HPDE6-E6E7 (cell line): ENCODE results near the gene TNPO3.
"Not testable (repeated sequence)": the region's sequence is repeated elsewhere in the genome, so short reads cannot be mapped to it uniquely, and the experiment has no call there.

Experiments used
- DNase-seq: peaks from one replicate; pipeline ENCODE4 v3.0.0; 2011; ENCODE audit warnings: missing footprints; ENCODE audit errors: extremely low spot score

The TNPO3 gene

DNA sequence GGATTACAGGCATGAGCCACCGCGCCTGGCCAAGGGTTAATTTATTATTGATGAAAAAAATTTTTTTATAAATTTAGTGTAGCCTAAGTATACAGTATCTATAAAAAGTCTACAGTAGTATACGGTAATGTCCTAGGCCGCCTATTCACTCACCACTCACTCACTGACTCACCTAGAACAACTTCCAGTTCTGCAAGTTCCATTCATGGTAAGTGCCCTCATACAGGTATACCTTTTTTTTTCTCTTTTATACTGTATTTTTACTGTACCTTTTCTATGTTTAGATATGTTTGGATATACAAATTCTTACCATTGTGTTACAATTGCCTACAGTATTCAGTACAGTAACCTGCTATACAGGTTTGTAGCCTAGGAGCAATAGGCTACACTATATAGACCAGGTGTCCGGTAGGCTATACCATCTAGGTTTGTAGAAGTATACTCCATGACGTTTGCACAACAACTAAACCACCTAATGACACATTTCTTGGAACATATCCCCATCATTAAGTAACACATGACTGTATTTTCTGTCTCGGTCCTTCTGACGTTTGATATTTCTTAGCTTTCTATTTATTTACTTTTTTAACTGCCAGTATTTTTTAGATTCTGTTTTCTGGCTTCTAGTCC, 93.8 kb downstream of the TNPO3 start:
- DNase-seq = no peak

DNA sequence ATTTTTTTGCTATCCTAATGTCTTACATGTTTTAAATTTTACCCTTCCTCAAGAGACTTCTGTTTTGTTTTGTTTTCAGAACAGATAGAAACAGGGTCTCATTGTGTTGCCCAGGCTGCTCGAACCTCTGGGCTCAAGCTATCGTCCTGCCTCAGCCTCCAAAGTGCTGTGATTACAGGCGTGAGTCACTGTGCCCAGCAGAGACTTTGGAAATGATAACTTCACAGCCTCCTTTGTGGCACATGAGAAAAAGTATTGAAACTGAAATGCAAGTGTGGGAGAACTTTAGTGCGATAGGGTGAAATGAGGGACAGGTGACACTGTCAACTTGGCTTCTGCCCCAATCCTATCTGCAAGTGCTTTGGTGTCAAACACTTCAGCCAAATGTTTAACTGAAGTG, 95.6 kb downstream of the TNPO3 start:
- DNase-seq = no peak

DNA sequence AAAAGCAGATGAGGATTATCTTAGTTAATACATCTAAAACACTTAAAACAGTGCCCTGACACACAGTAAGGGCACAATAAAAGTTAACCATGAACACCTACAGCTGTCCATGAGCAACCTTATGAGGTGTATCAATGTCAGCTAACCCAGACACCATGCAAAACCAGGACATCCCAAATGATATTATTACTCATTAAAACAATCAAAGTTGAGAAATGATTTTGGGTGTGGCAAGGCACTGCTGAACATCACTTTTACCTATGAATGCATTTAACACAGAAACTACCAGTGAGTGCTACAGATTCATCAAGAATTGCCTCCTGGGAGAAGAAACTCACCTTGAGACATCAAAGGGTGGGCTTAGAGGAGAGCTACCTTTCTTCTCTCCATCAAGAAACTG, 98.9 kb downstream of the TNPO3 start:
- no peak for DNase-seq

DNA sequence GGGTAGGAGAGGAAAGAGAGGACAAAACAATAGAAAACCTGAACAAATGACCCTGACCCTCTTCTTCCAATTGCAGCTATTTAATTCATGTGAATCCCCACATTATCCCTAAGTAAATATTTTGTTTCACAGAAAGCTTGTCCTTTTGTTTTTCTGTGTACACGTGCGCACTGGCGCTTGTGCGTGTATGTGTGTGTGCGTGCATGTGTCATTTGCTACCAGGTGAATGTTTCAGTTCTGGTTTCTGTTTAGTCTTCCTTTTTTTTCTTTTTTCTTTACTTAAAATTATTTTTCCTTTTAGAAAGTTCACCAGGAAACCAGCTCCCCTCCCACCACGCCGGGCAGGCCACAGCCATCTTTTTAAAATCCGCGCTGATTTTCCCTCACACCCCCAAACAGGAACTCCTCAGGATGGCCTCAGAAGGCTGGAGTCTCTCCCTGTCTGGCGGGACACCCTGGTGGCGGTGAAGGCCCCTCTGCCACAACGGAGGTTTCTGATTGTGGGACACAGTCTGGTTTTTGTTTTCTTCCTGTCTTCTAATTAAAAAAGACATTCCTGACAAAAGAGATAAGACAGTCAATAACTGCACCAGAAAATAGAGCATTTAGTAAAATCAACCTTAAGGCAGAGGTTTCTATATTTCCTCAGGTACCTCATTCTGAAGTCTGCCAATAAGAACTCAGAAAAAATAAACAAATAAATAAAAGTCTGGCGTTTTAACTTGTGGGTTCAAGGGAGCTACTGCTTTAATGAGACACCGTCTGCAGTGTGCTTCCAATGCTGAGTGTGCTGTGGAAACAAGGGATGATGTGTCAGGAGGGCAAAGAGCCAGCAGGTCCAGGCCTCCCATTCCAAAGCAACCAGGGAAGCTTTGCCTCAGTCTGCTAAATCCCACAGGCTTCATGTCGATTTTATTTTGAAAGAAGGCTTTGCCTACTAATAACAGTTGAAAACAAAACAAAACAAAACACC, 99.8 kb downstream of the TNPO3 start:
- DNase-seq = no peak

DNA sequence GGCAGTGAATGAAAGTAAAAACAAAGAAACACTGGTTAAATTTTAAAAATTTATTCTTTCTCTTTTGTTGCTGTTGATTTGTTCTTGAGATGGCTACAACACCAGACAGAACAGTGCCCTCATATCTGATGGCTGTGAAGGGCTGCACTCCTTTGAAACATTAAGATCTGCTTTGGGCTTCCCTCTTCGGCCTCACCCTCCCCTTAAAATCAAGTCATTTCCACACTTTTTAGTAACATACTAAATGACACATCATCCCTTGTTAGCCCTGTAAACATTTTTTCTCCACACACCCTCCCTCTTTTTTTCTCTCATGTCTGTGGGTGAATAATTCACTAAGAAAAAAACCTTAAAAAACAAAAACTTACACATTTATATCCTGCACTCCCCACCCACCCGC, 100.8 kb downstream of the TNPO3 start:
- no peak for DNase-seq

DNA sequence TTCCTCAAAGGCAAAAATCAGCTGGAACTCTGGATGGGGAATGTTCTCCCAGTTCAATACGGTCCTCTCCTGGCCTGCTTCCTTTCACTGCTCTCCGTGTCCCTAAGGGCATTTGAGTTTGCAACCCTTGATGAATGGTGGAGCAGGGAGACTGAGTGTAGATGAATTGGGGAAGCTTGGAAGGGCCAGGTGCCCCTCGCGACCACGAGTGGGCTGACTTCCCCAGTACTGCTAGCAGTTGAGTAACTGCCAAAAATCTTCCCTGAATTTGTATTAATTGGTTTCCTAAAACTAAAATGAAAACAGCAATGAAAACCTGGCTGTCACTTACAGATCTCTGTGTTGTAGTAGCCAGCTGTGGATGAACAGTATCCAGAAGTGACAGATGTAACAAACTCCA, 103.6 kb downstream of the TNPO3 start:
- DNase-seq = no peak

DNA sequence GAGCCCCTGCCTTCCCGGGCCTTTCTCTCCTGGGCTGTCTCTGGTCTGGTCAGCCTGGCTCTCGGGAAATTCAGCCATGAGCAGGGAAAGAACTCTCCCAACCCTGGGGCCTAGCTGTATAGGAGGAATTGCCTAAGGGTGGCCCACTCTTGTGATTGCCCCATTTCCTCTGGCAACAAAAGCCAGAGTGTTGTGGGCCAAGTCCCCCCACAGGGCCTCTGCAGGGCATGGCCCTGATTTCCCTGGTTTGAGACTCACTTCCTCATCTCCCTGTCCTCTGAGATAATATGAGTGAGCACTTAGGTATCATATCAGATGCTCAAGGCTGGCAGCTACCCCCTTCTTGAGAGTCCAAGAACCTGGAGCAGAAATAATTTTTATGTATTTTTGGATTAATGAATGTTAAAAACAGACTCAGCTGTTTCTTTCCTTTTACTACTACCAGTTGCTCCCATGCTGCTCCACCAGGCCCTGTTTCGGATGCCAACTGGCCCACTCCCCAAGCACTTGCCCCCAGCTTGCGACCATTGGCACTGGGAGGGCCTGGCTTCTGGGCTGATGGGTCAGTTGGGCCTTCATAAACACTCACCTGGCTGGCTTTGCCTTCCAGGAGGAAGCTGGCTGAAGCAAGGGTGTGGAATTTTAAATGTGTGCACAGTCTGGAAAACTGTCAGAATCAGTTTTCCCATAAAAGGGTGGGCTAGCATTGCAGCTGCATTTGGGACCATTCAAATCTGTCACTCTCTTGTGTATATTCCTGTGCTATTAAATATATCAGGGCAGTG, 105.7 kb downstream of the TNPO3 start:
- DNase-seq = no peak

DNA sequence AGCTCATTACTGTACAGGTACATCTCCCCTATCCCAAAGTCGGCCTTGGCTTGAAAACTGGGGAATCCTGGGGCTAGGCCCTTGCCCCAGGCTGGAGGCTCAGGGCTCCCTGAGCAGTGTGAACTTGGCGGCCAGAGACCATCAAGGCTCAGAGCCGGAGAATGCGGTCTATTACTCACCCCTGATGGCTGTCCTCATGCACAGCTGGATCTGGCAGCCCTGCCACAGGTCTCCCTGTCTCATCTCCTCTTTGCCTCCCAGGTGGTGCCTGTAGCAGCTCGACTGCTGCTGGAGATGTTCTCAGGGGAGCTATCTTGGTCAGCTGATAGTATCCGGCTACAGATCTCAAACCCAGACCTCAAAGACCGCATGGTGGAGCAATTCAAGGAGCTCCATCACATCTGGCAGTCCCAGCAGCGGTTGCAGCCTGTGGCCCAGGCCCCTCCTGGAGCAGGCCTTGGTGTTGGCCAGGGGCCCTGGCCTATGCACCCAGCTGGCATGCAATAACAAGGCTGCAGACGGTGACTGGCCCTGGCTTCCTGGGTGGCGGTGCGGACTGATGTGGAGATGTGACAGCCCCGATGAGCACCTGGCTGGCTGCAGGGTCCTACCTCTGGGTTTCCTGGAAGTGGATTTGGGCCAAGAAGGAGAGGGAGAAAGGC, 106.5 kb downstream of the TNPO3 start:
- DNase-seq = no peak

DNA sequence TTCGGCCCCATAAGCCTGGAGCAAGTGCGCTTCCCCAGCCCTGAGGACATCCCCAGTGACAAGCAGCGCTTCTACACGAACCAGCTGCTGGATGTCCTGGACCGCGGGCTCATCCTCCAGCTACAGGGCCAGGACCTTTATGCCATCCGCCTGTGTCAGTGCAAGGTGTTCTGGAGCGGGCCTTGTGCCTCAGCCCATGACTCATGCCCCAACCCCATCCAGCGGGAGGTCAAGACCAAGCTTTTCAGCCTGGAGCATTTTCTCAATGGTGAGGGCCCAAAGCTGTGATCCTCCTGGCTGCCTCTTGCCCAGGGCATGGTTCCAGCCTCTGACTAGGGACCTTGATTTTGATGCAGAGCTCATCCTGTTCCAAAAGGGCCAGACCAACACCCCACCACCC, 107.1 kb downstream of the TNPO3 start:
- DNase-seq = no peak

DNA sequence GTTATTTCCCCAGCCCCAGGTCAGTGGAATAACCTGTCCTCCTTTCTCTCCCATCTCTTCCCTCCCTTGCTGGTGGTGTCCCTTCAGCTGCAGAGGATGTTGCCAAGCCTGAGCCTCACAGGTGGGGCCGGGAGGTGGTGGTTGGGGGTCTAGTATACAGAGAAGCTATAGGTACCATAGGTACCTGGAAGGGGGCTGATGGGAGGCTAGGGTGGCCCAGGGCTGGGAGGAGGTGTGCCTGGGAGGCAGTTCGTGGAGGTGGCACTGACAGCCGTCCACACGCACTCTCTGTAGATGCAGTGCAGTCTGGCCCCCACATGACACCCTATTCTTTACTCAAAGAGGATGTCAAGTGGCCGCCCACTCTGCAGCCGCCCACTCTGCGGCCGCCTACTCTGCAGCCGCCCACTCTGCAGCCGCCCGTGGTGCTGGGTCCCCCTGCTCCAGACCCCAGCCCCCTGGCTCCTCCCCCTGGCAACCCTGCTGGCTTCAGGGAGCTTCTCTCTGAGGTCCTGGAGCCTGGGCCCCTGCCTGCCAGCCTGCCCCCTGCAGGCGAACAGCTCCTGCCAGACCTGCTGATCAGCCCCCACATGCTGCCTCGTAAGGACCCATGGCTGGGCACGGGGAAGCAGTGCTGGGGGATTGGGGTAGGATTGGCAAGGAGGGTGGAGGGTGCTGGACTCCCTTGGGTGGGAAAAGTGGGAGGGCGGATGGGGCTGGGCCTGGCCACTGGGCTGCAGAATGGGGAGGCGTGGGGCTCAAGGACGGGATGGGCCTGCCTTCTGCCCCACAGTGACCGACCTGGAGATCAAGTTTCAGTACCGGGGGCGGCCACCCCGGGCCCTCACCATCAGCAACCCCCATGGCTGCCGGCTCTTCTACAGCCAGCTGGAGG, 107.7 kb downstream of the TNPO3 start:
- no peak for DNase-seq

DNA sequence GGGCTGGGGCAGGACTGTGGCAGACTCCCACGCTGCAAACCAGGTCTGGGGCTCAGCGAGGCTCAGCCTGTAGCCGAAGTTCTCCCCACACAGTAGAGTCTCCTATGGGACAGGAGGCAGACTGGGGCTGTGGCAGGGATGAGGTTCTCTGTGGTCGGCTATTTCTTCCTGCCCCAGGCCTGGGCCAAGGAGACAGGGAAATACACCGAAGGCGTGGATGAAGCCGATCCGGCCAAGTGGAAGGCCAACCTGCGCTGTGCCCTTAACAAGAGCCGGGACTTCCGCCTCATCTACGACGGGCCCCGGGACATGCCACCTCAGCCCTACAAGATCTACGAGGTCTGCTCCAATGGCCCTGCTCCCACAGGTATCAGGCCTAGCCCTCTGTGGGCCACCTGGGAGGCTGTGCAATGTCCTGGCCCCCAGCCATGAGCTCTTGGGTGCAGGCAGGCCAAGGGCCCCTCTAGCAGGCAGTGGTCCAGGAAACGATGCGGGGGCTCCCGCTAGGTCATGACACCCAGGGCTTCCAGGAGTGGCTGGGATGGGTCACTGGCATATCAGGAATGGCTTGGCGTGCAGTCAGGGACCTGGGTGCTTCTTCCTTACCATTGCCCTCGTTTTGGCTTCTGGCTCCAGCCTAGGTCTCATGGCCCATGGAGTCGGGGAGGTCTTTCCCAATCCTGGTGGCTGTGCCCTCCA, 109.1 kb downstream of the TNPO3 start:
- DNase-seq = no peak

DNA sequence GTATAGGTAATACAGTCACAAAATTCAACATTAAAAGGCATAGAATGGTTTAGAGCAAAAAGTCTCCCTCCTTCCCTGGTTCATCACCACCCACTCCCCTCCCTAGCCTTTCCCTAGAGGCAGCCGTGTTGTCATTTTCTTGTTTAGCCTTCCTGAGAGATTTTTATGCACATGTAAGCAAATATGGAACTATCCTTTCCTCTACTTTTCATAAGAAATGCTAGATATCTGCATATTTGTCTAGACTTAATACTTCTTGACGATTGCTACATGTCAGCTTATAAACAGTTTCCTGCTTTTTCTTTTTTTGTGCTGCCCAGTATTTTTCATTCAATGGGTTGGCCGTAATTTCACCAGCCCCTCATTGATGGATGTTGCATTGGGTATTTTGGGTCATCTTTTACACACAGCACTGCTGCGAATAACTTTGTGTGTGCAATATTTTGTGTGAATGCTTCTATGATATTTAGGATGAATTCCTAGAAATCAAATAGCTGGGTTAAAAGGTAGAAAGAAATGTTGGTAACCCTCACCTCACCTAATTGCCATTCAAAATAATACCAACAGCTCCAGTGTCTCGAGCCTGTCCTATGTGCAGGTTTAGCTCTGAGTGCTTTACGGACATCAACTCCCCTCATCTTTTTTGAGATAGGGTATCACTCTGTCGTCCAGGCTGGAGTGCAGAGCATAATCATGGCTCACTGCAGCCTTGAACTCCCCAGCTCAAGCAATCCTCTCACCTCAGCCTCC, 110.2 kb downstream of the TNPO3 start:
- DNase-seq = no peak

DNA sequence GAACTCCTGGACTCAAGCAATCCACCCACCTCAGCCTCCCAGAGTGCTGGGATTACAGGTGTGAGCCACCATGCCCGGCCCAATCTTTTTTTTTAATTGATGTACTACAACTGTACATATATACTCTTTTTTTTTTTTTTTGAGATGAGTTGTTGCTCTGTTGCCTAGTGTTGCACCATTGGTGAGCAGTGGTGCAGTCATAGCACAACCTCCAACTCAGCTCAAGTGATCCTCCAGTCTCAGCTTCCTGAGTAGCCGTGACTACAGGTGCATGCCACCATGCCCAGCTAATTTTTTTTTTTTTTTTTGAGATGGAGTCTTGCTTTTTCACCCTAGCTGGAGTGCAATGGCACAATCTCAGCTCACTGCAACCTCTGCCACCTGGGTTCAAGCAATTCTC, 111.7 kb downstream of the TNPO3 start:
- DNase-seq = not testable (repeated sequence)

DNA sequence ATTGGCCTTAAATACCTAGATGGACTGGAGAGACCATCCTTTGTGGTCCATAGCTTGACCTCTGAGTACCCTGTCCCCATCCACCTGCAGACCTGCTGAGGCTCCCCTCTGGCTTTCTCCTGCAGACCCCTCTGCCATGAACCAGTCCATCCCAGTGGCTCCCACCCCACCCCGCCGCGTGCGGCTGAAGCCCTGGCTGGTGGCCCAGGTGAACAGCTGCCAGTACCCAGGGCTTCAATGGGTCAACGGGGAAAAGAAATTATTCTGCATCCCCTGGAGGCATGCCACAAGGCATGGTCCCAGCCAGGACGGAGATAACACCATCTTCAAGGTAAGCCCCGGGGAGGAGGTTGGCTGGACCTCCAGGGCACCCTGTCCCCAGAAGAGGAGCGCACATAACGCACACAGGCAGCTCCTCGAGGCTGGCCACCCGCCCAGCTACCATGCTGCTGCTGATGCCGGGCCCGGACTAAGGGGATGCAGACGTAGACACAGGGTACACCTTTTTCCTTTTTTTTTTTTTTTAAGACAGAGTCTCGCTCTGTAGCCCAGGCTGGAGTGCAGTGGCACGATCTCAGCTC, 112.9 kb downstream of the TNPO3 start:
- DNase-seq = no peak

DNA sequence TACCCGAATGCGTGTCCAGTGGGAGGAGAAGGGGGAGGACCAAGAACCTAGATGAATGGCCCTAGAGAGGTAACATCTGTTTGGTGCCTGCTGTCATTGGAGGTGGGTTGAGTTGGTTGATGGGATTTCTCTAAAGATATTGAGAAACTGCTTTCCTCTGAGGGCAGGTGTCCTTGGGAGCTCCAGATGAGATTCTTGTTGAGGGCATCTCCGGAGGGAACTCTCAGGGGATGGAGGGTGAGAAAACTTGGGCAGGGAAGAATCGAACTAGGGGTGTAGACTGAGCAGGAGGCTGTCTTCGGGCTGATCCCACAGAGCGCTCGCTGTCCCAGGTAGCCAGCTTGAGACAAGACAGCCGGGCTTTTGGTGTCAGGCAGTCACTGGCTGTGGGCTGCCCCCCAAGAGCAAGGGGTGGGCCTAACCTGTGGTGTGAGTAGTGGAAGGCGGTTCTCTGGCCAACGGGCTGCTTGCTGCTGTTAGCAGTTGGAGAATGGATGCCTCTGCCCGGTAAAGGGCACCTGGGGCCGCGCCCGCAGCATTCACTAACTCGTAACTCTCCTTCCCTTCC, 113.5 kb downstream of the TNPO3 start:
- no peak for DNase-seq

DNA sequence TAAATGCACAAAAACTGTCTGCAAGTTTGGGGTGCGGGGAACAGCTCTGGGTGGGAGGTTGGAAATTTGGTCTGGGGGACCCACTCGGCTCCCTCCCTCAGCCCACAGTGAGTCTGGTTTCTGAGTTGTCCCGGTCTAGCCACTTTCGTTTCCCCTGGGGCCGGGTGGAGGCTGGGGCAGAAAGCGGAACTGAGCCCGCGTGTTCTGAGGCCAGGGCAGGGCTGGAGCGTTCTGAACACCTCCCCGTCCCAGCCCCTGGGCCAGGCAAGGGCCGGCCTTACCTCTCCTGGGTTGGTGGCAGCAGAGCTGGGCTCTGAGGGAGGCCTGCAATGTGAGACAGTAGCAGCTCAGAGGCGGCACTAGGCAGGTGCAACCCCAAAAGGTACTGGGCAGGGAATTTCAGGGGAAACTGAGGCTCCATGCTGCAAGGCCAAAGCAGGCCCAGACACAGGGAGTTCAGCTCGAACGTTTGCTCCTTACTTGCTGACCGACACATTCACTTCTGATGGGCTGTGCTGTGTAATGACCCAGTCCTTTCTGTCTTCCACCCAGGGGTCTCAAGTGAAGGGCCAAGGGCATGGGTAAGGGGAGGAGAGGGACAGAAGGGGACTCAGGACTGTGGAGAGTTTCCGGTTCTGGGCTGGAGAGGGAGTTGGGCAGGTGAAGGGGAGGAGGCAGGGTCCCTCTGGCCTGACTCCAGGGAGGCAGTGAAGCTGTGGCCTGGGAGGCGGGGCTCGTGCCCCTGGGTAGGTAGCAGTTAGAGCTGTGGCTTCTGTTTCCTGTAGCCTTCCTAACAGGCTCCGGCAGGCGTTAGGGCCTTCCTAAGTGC, 114.2 kb downstream of the TNPO3 start:
- no peak for DNase-seq

DNA sequence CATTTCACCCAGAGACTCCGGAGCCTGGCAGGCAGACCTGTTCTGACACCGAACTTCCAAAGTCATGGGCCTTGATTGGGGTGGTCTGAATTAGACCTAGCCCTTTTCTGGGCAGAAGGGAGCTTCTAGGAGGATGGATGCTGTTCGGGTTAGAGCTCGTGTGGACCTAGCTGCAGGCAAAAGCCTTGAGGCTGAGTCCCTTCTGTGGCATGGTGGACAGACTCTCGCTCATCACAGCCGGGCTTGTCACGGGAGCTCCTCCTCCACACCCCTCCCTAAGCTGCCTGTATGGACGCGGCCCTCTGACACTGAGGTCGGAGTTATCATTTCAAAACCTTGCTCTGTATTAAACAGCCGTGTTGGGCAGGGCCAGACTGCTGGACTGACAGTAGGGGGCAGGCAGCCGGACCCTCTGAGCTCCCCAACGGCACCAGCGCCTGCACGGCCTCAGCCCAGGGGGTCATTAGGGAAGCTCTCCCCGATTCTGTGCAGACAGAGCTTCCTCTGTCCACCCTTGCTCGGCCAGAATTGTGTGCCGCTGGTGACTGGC, 115.0 kb downstream of the TNPO3 start:
- DNase-seq = no peak
